Right lobe of liver (tissue), 4 donors: ENCODE results near the gene C6orf120.

Experiments used
- CTCF ChIP-seq, 4 donors: fragments of 200-600 bp in 3 of 4; fragments of 450-650 bp in 1 of 4; IDR thresholded peaks; one replicate each; pipeline versions ENCODE4 v1.5.1 to v1.8.0; 2016 to 2022; ENCODE audit warnings: antibody characterized with exemption in 4 of 4, mild to moderate bottlenecking in 2 of 4
- POLR2A ChIP-seq: fragments of 450-650 bp; IDR thresholded peaks from one replicate; pipeline ENCODE4 v1.6.1; 2017; ENCODE audit warnings: antibody characterized with exemption, mild to moderate bottlenecking
- donor health status: DM: no; HTN: no; CAD: no.
- donor health status: DM: no; HTN: no; CAD: no.
- donor health status: DM: no; HTN: yes; CAD: no.

- TF ChIP-seq CTCF (IDR thresholded peaks at IDR 0.05) = no peak
- no peak for TF ChIP-seq POLR2A
These were observed 6.8 kb upstream of the C6orf120 start for GRCh38 chr6:169695131-169695530.
